ENCODE measurements around the gene MAP1LC3B2.

Gene MAP1LC3B2

GRCh38 chr12:116524964-116525379, 34.2 kb upstream of the MAP1LC3B2 start:
- Histone ChIP-seq H3K27ac (ENCODE audit: low read length, poor library complexity, severe bottlenecking) (no peak overlapping the region), H3K4me3 (ENCODE audit: insufficient read depth in 1 of 2, low read depth in 1 of 2, low read length in 2 of 2) (peak overlapping the region in 1 of 2 experiments; percentile 4), H4K91ac (ENCODE audit: low read length) (no peak overlapping the region), H3K18ac (ENCODE audit: low read depth in 1 of 2, low read length in 2 of 2) (peak overlapping the region in 1 of 2 experiments; percentile 21), H3K23ac (ENCODE audit: low read length in 2 of 2) (no peak overlapping the region), H2BK5ac (ENCODE audit: low read depth, low read length, poor library complexity, severe bottlenecking) (no peak overlapping the region), H2BK120ac (ENCODE audit: low read depth, low read length) (no peak overlapping the region), H4K8ac (ENCODE audit: low read length) (no peak overlapping the region), H3K36me3 (ENCODE audit: control insufficient read depth in 1 of 2, insufficient read depth in 2 of 2, low read depth in 1 of 2, low read length in 2 of 2) (no peaks in the 10 kb centered on the region), H3K9ac (ENCODE audit: low read length) (peak overlapping the region; percentile 80), H3K27me3 (ENCODE audit: control insufficient read depth in 1 of 2, insufficient read depth in 1 of 2, low read length in 2 of 2) (no peaks in the 10 kb centered on the region), H3K14ac (ENCODE audit: low read length in 2 of 2) (no peak overlapping the region), H2AK5ac (ENCODE audit: low read length, severe bottlenecking) (no peak overlapping the region), H3K4me1 (ENCODE audit: control insufficient read depth, insufficient read depth, low read depth, low read length) (peaks cover 21% of the 10 kb centered on the region), H3K4ac (ENCODE audit: low read depth in 1 of 2, low read length in 2 of 2) (no peak overlapping the region), H2BK12ac (ENCODE audit: low read length in 2 of 2) (no peak overlapping the region), H3K9me3 (ENCODE audit: control insufficient read depth, low read length) (no peaks in the 10 kb centered on the region), H3K79me1 (replicated peaks; ENCODE audit: low read length, poor library complexity, severe bottlenecking) (no peaks in the 10 kb centered on the region), H2AFZ (ENCODE audit: low read depth, low read length) (no peak overlapping the region), H3K4me2 (ENCODE audit: low read length, poor library complexity, severe bottlenecking) (peak overlapping the region; percentile 45), H2BK15ac (ENCODE audit: low read depth, poor library complexity, severe bottlenecking) (peak overlapping the region; percentile 70)
- no peak for DNase-seq
- WGBS: 16% methylated on average over 4 of the region's 4 CpGs

- Histone ChIP-seq H2BK5ac (ENCODE audit: low read depth, low read length, poor library complexity, severe bottlenecking) (peak overlapping the region; percentile 49), H2BK120ac (ENCODE audit: low read depth, low read length) (no peak overlapping the region), H3K4ac (ENCODE audit: low read depth in 1 of 2, low read length in 2 of 2) (peak overlapping the region in 1 of 2 experiments; percentile 35), H3K23ac (ENCODE audit: low read length in 2 of 2) (no peak overlapping the region), H3K4me1 (ENCODE audit: control insufficient read depth, insufficient read depth, low read depth, low read length) (peaks cover 19% of the 10 kb centered on the region), H2BK12ac (ENCODE audit: low read length in 2 of 2) (peak overlapping the region in 1 of 2 experiments; percentile 54), H4K91ac (ENCODE audit: low read length) (no peak overlapping the region), H2AFZ (ENCODE audit: low read depth, low read length) (peak overlapping the region; percentile 67), H3K36me3 (ENCODE audit: control insufficient read depth in 1 of 2, insufficient read depth in 2 of 2, low read depth in 1 of 2, low read length in 2 of 2) (no peaks in the 10 kb centered on the region), H2BK15ac (ENCODE audit: low read depth, poor library complexity, severe bottlenecking) (no peak overlapping the region), H4K8ac (ENCODE audit: low read length) (peak overlapping the region; percentile 35), H3K4me2 (ENCODE audit: low read length, poor library complexity, severe bottlenecking) (peak overlapping the region; percentile 66), H3K9me3 (ENCODE audit: control insufficient read depth, low read length) (no peaks in the 10 kb centered on the region), H3K27ac (ENCODE audit: low read length, poor library complexity, severe bottlenecking) (peak overlapping the region; percentile 96), H3K18ac (ENCODE audit: low read depth in 1 of 2, low read length in 2 of 2) (peak overlapping the region; percentile 56 to 58), H3K14ac (ENCODE audit: low read length in 2 of 2) (no peak overlapping the region), H3K27me3 (ENCODE audit: control insufficient read depth in 1 of 2, insufficient read depth in 1 of 2, low read length in 2 of 2) (peaks cover 0 to 4% of the 10 kb centered on the region in 2 experiments), H3K9ac (ENCODE audit: low read length) (peak overlapping the region; percentile 80), H3K79me1 (replicated peaks; ENCODE audit: low read length, poor library complexity, severe bottlenecking) (no peaks in the 10 kb centered on the region), H2AK5ac (ENCODE audit: low read length, severe bottlenecking) (peak overlapping the region; percentile 66), H3K4me3 (ENCODE audit: insufficient read depth in 1 of 2, low read depth in 1 of 2, low read length in 2 of 2) (peak overlapping the region in 1 of 2 experiments; percentile 42)
- 8% methylated on average over 15 of the region's 15 CpGs for WGBS
- peak; percentile 79 for DNase-seq
These were observed 33.7 kb upstream of the MAP1LC3B2 start for GRCh38 chr12:116525418-116526001.

DNA sequence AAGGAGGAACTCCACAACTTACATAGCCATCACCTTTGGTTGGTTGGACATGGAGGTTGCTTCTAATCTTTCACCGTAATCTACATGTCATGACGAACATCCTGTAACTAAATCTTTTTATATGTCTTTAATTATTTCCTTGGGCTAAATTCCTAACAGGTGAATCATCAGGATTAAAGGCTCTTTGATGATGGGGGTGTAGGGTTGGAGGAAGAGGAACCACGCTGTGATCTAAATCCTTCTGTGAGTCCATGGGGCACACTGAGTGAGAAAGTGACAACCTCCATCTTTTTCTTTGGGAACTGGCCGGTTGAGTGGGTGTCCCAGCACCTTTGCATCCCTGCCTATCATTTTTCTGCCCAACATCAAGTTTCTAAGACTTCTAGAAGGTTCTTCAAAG, 31.1 kb upstream of the MAP1LC3B2 start:
- Histone ChIP-seq H2AFZ (ENCODE audit: low read depth, low read length) (no peak overlapping the region), H2BK15ac (ENCODE audit: low read depth, poor library complexity, severe bottlenecking) (no peak overlapping the region), H4K91ac (ENCODE audit: low read length) (no peak overlapping the region), H3K36me3 (ENCODE audit: control insufficient read depth in 1 of 2, insufficient read depth in 2 of 2, low read depth in 1 of 2, low read length in 2 of 2) (no peaks in the 10 kb centered on the region), H2AK5ac (ENCODE audit: low read length, severe bottlenecking) (no peak overlapping the region), H3K14ac (ENCODE audit: low read length in 2 of 2) (no peak overlapping the region), H2BK12ac (ENCODE audit: low read length in 2 of 2) (no peak overlapping the region), H3K27ac (ENCODE audit: low read length, poor library complexity, severe bottlenecking) (no peak overlapping the region), H3K4ac (ENCODE audit: low read depth in 1 of 2, low read length in 2 of 2) (no peak overlapping the region), H3K79me1 (replicated peaks; ENCODE audit: low read length, poor library complexity, severe bottlenecking) (no peaks in the 10 kb centered on the region), H3K4me1 (ENCODE audit: control insufficient read depth, insufficient read depth, low read depth, low read length) (peaks cover 17% of the 10 kb centered on the region), H3K4me2 (ENCODE audit: low read length, poor library complexity, severe bottlenecking) (no peak overlapping the region), H3K18ac (ENCODE audit: low read depth in 1 of 2, low read length in 2 of 2) (no peak overlapping the region), H3K23ac (ENCODE audit: low read length in 2 of 2) (no peak overlapping the region), H2BK5ac (ENCODE audit: low read depth, low read length, poor library complexity, severe bottlenecking) (no peak overlapping the region), H2BK120ac (ENCODE audit: low read depth, low read length) (no peak overlapping the region), H4K8ac (ENCODE audit: low read length) (no peak overlapping the region), H3K9me3 (ENCODE audit: control insufficient read depth, low read length) (no peaks in the 10 kb centered on the region), H3K4me3 (ENCODE audit: insufficient read depth in 1 of 2, low read depth in 1 of 2, low read length in 2 of 2) (no peak overlapping the region), H3K27me3 (ENCODE audit: control insufficient read depth in 1 of 2, insufficient read depth in 1 of 2, low read length in 2 of 2) (peaks cover 0 to 8% of the 10 kb centered on the region in 2 experiments), H3K9ac (ENCODE audit: low read length) (no peak overlapping the region)
- no peak for DNase-seq
- WGBS: 61% methylated on average over 1 of the region's 4 CpGs

DNA sequence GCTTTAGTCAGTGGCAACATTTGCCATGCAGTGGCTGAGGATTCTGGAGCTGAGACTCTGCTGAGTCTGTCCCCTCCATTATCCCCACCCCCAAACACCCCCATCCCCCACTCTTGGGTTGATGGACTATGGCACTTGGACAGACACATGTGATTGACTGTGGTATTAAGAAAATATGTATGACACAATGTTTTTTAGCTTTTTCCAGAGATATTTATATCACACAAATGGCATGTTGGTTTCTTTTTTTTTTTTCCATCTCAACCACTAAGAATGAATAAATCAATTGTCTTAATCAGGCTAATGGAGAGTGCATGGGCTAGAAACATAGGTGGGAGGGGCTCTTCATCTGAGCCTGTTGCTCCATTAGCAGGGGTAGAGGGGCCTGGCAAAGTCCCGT, 30.7 kb upstream of the MAP1LC3B2 start:
- no peak overlapping the region for H3K23ac ChIP-seq (ENCODE audit: low read length in 2 of 2)
- peak overlapping the region in 1 of 2 experiments; percentile 1 for H3K4me3 ChIP-seq (ENCODE audit: insufficient read depth in 1 of 2, low read depth in 1 of 2, low read length in 2 of 2)
- DNase-seq: peak; percentile 40
- H3K9ac ChIP-seq (ENCODE audit: low read length): peak overlapping the region; percentile 68
- no peaks in the 10 kb centered on the region for H3K36me3 ChIP-seq (ENCODE audit: control insufficient read depth in 1 of 2, insufficient read depth in 2 of 2, low read depth in 1 of 2, low read length in 2 of 2)
- no peaks in the 10 kb centered on the region for H3K79me1 ChIP-seq (replicated peaks; ENCODE audit: low read length, poor library complexity, severe bottlenecking)
- H2BK12ac ChIP-seq (ENCODE audit: low read length in 2 of 2): no peak overlapping the region
- H3K18ac ChIP-seq (ENCODE audit: low read depth in 1 of 2, low read length in 2 of 2): no peak overlapping the region
- peak overlapping the region; percentile 36 for H3K4me2 ChIP-seq (ENCODE audit: low read length, poor library complexity, severe bottlenecking)
- 80% methylated on average over 1 of the region's 1 CpG for WGBS
- no peak overlapping the region for H3K27ac ChIP-seq (ENCODE audit: low read length, poor library complexity, severe bottlenecking)
- H2AFZ ChIP-seq (ENCODE audit: low read depth, low read length): no peak overlapping the region
- H2BK5ac ChIP-seq (ENCODE audit: low read depth, low read length, poor library complexity, severe bottlenecking): no peak overlapping the region
- H4K91ac ChIP-seq (ENCODE audit: low read length): no peak overlapping the region
- H2AK5ac ChIP-seq (ENCODE audit: low read length, severe bottlenecking): no peak overlapping the region
- H3K4me1 ChIP-seq (ENCODE audit: control insufficient read depth, insufficient read depth, low read depth, low read length): peaks cover 20% of the 10 kb centered on the region
- no peak overlapping the region for H3K4ac ChIP-seq (ENCODE audit: low read depth in 1 of 2, low read length in 2 of 2)
- H2BK120ac ChIP-seq (ENCODE audit: low read depth, low read length): no peak overlapping the region
- no peak overlapping the region for H4K8ac ChIP-seq (ENCODE audit: low read length)
- no peaks in the 10 kb centered on the region for H3K9me3 ChIP-seq (ENCODE audit: control insufficient read depth, low read length)
- no peak overlapping the region for H2BK15ac ChIP-seq (ENCODE audit: low read depth, poor library complexity, severe bottlenecking)
- H3K27me3 ChIP-seq (ENCODE audit: control insufficient read depth in 1 of 2, insufficient read depth in 1 of 2, low read length in 2 of 2): peaks cover 0 to 8% of the 10 kb centered on the region in 2 experiments
- no peak overlapping the region for H3K14ac ChIP-seq (ENCODE audit: low read length in 2 of 2)
